ENCODE data around the gene DDC.

The DDC gene

GRCh38 chr7:50476953-50477625 lies 88.1 kb downstream of the DDC start:
- TF ChIP-seq CTCF (IDR thresholded peaks at IDR 0.05; ENCODE audit: borderline replicate concordance, control extremely low read depth, extremely low read depth, insufficient read depth, missing control alignments): no peak
- no peak for DNase-seq (ENCODE audit: low spot score)
- in situ Hi-C loops (cut with MboI; ENCODE audit: low sequenced_read_pairs, unreplicated experiment): no loop called here

- no peak for TF ChIP-seq CTCF (IDR thresholded peaks at IDR 0.05; ENCODE audit: borderline replicate concordance, control extremely low read depth, extremely low read depth, insufficient read depth, missing control alignments)
- DNase-seq (ENCODE audit: low spot score): no peak
- in situ Hi-C loops (cut with MboI; ENCODE audit: low sequenced_read_pairs, unreplicated experiment): no loop called here
Observed at GRCh38 chr7:50475340-50475739, 89.9 kb downstream of the DDC start.

- DNase-seq (ENCODE audit: low spot score): no peak
- TF ChIP-seq CTCF (IDR thresholded peaks at IDR 0.05; ENCODE audit: borderline replicate concordance, control extremely low read depth, extremely low read depth, insufficient read depth, missing control alignments): no peak
- in situ Hi-C loops (cut with MboI; ENCODE audit: low sequenced_read_pairs, unreplicated experiment): loop anchor here (25.0 kb wide), 2 partner anchors 188 to 688 kb away; no protein-coding TSS in a partner anchor
Observed at GRCh38 chr7:50474382-50475160, 90.6 kb downstream of the DDC start.

GRCh38 chr7:50473531-50473930 lies 91.7 kb downstream of the DDC start:
- in situ Hi-C loops (cut with MboI; ENCODE audit: low sequenced_read_pairs, unreplicated experiment): loop anchor here (25.0 kb wide), 2 partner anchors 189 to 689 kb away; no protein-coding TSS in a partner anchor
- DNase-seq (ENCODE audit: low spot score): no peak
- no peak for TF ChIP-seq CTCF (IDR thresholded peaks at IDR 0.05; ENCODE audit: borderline replicate concordance, control extremely low read depth, extremely low read depth, insufficient read depth, missing control alignments)

- DNase-seq (ENCODE audit: low spot score): no peak
- no peak for TF ChIP-seq CTCF (IDR thresholded peaks at IDR 0.05; ENCODE audit: borderline replicate concordance, control extremely low read depth, extremely low read depth, insufficient read depth, missing control alignments)
- in situ Hi-C loops (cut with MboI; ENCODE audit: low sequenced_read_pairs, unreplicated experiment): loop anchor here (25.0 kb wide), 2 partner anchors 190 to 690 kb away; no protein-coding TSS in a partner anchor
Observed at GRCh38 chr7:50472427-50472826, 92.8 kb downstream of the DDC start.

GRCh38 chr7:50471970-50472369 lies 93.2 kb downstream of the DDC start:
- no peak for DNase-seq (ENCODE audit: low spot score)
- in situ Hi-C loops (cut with MboI; ENCODE audit: low sequenced_read_pairs, unreplicated experiment): loop anchor here (25.0 kb wide), 2 partner anchors 190 to 690 kb away; no protein-coding TSS in a partner anchor
- no peak for TF ChIP-seq CTCF (IDR thresholded peaks at IDR 0.05; ENCODE audit: borderline replicate concordance, control extremely low read depth, extremely low read depth, insufficient read depth, missing control alignments)
